NCI-H345 (cell line): Measurements from ENCODE around the gene DOHH.
"Not testable (repeated sequence)": the region's sequence is repeated elsewhere in the genome, so short reads cannot be mapped to it uniquely, and the experiment has no call there.

Experiments
- DNase-seq: peaks from one replicate; lab custom pipeline; 2025; lab: John Stamatoyannopoulos, UW

The DOHH gene

GRCh38 chr19:3519126-3519525, 18.7 kb upstream of the DOHH start:
- no peak for DNase-seq

GRCh38 chr19:3518659-3519058, 18.2 kb upstream of the DOHH start:
- DNase-seq = no peak

DNA sequence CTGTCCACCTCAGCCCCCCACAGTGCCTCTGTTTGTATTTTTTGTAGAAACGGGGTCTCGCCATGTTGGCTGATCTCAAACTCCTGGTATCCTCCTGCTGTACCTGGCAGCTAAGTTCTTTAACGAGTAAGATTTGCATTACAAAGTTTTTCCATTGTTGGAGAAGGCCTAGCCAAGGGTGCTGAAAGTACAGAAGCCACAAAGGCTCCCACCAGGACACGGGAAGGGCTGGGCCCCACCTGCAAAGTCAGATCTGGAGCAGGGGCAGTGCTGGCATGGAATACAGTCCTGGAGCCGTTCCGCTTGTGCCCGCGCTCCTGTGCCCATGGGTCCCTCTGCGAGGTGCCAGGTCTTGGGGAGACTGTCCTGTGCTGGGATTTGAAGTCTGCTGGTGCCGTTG, 17.8 kb upstream of the DOHH start:
- no peak for DNase-seq

DNA sequence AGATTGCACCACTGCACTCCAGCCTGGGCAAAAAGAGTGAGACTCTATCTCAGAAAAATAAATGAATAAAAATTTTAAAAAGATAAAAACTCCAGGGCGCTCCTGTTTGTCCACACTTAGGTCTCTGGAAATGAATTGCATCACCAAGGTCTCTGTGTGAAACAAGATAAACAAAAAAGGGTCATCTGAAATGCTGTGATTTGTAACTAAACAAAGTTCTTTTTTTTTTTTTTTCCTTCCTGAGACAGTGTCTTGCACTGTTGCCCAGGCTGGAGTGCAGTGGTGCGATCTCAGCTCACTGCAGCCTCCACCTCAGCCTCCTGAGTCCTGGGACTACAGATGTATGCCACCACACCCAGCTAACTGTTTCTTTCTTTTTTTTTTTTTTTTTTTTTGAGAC, 17.2 kb upstream of the DOHH start:
- DNase-seq = no peak

DNA sequence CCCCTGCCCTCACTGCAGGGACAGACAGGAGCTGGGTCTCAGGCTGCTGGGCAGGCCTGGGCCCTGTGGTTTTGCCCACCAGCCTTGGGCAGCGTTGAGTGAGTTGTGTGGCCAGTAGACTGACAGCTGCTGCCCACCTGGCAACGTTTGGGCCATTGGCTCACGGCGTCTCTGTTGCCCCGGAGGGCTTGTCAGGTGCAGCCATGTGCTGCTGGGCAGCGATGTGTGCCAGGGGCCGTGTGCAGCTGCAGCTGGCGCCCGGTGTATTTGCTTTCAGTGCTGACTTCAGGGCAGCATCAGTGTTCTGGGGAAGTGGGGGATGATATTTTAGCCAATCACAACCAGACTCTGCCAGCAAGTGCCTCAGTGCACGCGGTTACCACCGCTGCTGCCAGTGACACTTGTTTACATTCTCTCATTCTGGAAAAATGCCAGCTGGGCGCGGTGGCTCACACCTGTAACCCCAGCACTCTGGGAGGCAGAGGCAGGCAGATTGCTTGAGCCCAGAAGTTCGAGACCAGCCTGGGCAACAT, 16.3 kb upstream of the DOHH start:
- DNase-seq = peak; percentile 92

DNA sequence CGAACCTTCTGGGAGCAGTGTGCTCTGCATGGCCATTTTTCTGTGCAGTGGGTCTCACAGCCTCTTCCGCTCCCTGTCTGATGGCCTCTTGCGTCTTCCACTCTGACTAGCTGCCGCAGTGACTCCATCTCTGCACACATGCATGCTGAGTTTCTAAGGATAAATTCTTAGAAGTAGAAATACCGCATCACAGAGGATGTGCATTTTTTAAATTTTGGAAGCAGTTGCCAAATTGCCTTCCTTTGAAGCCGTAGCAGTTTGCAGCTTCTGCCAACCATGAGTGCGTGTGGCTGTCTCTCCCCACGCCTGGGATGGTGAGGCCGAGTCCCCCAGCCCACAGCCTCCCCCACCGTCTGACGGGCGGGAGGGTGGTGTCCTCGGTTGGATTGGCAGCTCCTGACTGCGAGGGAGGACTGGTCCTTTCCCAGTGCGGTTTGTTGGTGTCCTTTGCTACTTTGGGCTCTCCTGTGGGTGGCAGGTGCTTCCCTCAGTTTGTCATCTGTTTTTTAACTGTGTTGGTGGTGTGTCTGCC, 15.5 kb upstream of the DOHH start:
- no peak for DNase-seq

DNA sequence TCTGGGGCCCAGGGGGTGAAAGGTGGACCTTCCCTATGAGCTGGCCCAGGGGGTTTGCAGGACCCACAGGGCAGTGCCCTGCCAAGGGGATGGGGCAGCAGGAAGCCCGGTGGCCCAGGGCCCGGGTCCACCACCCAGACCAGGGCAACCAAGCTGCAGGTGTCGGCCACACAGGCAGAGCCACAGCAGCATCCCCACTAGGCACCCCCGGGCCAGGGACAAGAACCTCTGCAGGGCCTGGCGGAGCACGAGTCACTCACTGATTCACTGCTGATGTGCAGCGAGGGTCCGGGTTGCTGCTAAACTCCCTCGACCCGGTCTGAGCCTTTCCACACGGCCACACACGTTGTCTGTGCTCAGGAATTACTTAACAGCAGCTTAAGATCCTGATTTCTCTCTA, 14.5 kb upstream of the DOHH start:
- DNase-seq = no peak

GRCh38 chr19:3513229-3514140, 13.0 kb upstream of the DOHH start:
- no peak for DNase-seq

GRCh38 chr19:3512562-3513228, 12.2 kb upstream of the DOHH start:
- DNase-seq = no peak

GRCh38 chr19:3511506-3512251, 11.2 kb upstream of the DOHH start:
- no peak for DNase-seq

DNA sequence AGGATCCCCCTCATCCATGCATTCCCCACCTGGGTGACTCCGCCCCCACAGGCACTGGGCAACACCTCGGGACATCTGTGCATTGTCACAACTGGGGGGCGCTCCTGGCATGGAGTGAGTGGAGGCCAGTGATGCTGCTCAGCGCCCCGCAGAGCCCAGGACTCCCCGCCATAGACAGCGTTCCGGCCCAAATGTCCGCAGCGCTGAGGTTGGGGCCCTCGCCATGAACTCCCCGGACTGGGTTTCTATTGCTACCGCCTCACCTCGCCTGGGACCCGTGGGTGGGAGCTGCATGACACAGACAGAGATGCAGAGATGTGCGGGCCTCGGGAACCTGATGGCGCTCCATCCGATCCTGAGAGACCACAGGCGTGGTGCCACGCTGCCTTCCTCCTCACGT, 10.3 kb upstream of the DOHH start:
- no peak for DNase-seq

- DNase-seq = no peak
These were observed 9.1 kb upstream of the DOHH start for GRCh38 chr19:3509566-3509989.

- DNase-seq = no peak
These were observed 8.5 kb upstream of the DOHH start for GRCh38 chr19:3508771-3509535.

GRCh38 chr19:3508121-3508661, 7.7 kb upstream of the DOHH start:
- not testable (repeated sequence) for DNase-seq

GRCh38 chr19:3507371-3508120, 7.1 kb upstream of the DOHH start:
- DNase-seq = no peak

- no peak for DNase-seq
These were observed 6.2 kb upstream of the DOHH start for GRCh38 chr19:3506384-3507340.

DNA sequence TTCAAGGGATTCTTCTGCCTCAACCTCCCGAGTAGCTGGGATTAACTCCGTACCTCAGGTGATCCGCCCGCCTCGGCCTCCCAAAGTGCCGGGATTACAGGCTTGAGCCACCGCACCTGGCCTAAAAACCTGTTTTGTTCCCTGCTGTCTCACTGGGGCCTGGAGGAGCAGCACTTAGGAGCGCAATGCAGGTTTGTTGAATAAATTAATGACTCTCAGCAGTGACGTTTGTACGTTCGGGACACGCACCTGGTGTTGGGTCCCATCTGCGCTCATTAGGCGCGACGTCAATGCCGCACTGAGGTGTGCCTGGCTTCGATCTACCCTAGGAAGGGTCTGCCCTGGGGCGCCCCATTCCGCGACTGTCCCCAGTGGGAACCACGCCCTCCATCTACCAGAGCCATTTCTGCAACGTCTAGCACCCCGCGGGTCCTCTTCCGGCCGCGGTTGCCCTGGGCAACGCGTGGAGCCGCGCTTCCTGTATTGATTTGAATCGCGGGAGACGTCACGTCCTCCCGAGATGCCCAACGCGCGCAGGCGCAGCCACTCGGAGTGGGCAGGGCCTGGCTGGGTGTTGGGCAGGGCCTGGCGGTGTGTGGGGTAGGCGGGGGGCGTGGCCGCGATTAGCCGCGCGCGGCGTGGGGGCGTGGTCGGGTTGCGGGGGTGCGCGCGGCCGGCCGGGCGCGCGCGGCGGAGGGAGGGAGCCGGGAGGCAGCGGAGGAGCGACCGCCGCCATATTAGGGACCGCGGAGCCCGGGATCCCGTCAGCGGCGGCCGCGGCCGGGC, 5.3 kb upstream of the DOHH start, which contains the start of gene FZR1:
Gene FZR1, plus strand, starts transcription at position 714 of the 786 bp plus-strand sequence. CDS start 16,679 bp downstream, outside the sequence.
- peak; percentile 99 for DNase-seq

DNA sequence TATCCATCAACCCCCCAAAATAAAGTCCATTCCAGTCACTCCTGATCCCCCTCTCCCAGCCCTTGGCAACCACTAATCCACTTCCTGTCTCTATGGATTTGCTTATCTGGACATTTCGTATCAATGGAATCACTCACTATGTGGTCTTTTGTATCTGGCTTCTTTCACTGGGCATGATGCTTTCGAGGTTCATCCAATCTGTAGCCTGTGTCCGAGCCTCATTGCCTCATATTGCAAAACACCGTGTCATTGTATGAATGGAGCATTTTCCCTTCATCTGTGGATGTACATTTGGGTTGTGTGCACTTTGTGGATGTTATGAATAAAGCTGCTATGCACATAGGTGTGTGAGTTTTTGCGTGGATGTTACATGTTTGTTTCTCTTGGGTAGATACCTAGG, 4.3 kb upstream of the DOHH start:
- no peak for DNase-seq
